Liver (tissue), 9 donors: ENCODE results near the gene COL11A2. TPM values are rescaled to one million over a fixed set of nuclear protein-coding genes. Genes with fewer than 3 reads are reported as not detected.

ENCODE experiments used
- DNase-seq: peaks from one replicate; pipeline ENCODE4 v3.0.0-alpha.2; 2017; ENCODE audit warnings: low spot score
- H3K27ac ChIP-seq, 2 donors: one replicate each; pipeline ENCODE4 v1.7.0; 2013; ENCODE audit warnings: inconsistent platforms in 2 of 2, low read length in 2 of 2, control low read depth in 1 of 2, low read depth in 1 of 2, mild to moderate bottlenecking in 1 of 2
- H3K27me3 ChIP-seq, 4 donors: one replicate each; pipeline versions ENCODE4 v1.6.1 to v1.7.0; 2013; ENCODE audit warnings: low read length in 3 of 4, inconsistent platforms in 1 of 4, mild to moderate bottlenecking in 1 of 4, moderate library complexity in 1 of 4; ENCODE audit not compliant: control insufficient read depth in 4 of 4, insufficient read depth in 4 of 4
- H3K36me3 ChIP-seq, 4 donors: one replicate each; pipeline versions ENCODE4 v1.6.1 to v1.7.0; 2013; ENCODE audit warnings: low read length in 3 of 4, mild to moderate bottlenecking in 3 of 4, low read depth in 1 of 4, moderate library complexity in 1 of 4; ENCODE audit not compliant: control insufficient read depth in 4 of 4, insufficient read depth in 3 of 4
- H3K4me1 ChIP-seq, 4 donors: one replicate each; pipeline versions ENCODE4 v1.6.1 to v1.7.0; 2013; ENCODE audit warnings: low read length in 3 of 4, mild to moderate bottlenecking in 3 of 4, moderate library complexity in 1 of 4; ENCODE audit not compliant: control insufficient read depth in 4 of 4, insufficient read depth in 4 of 4
- H3K4me3 ChIP-seq, 3 donors: one replicate each; pipeline versions ENCODE4 v1.6.1 to v1.7.0; 2013; ENCODE audit warnings: low read length in 3 of 3, control low read depth in 1 of 3, low read depth in 1 of 3, mild to moderate bottlenecking in 1 of 3
- H3K9ac ChIP-seq, 2 donors: one replicate each; pipeline ENCODE4 v1.7.0; 2013; ENCODE audit warnings: low read length in 2 of 2, mild to moderate bottlenecking in 2 of 2, moderate library complexity in 2 of 2, control low read depth in 1 of 2, low read depth in 1 of 2
- H3K9me3 ChIP-seq, 4 donors: one replicate each; pipeline versions ENCODE4 v1.6.1 to v1.7.0; 2013; ENCODE audit warnings: low read length in 3 of 4; ENCODE audit not compliant: control insufficient read depth in 4 of 4
- ATF3 ChIP-seq: IDR thresholded peaks from 2 replicates; pipeline ENCODE4 v1.6.1; 2016; ENCODE audit warnings: antibody characterized with exemption
- CTCF ChIP-seq: fragments of 150-350 bp; IDR thresholded peaks from 2 replicates; pipeline ENCODE4 v1.5.1; 2017; ENCODE audit warnings: improper control_type of control experiment, low read depth, low read length; ENCODE audit not compliant: missing input control
- GABPA ChIP-seq, 2 donors: IDR thresholded peaks in 1 of 2; conservative IDR thresholded peaks in 1 of 2; 2 replicates each; pipeline ENCODE4 v1.6.1; 2016; ENCODE audit warnings: antibody characterized with exemption in 2 of 2, mild to moderate bottlenecking in 1 of 2, moderate library complexity in 1 of 2
- NR2F2 ChIP-seq: IDR thresholded peaks from 2 replicates; pipeline ENCODE4 v1.6.1; 2016; ENCODE audit warnings: antibody characterized with exemption
- RAD21 ChIP-seq, 2 donors: IDR thresholded peaks; 2 replicates each; pipeline ENCODE4 v1.6.1; 2016; ENCODE audit warnings: antibody characterized with exemption in 2 of 2, mild to moderate bottlenecking in 2 of 2
- REST ChIP-seq: IDR thresholded peaks from 2 replicates; pipeline ENCODE4 v1.6.1; 2016; ENCODE audit warnings: antibody characterized with exemption, mild to moderate bottlenecking
- TAF1 ChIP-seq: conservative IDR thresholded peaks from 2 replicates; pipeline ENCODE4 v1.6.1; 2016; ENCODE audit warnings: antibody characterized with exemption, mild to moderate bottlenecking
- ZBTB33 ChIP-seq: IDR thresholded peaks from 2 replicates; pipeline ENCODE4 v1.6.1; 2016; ENCODE audit warnings: antibody characterized with exemption
- WGBS: extraction: QIAGEN DNeasy Blood & Tissue Kit; methylation state at CpG from one replicate; pipeline ENCODE4 v1.1.7; 2013; 5-methylcytosine and 5-hydroxymethylcytosine counted together
- polyA plus RNA-seq, 2 donors: library from polyadenylated mRNA; stranded (reverse) in 1 of 2; unstranded in 1 of 2; fragments of 200-250 nt in 1 of 2; fragments of >200 nt in 1 of 2; fragmentation: Nextera tagmentation in 1 of 2; extraction: Ambion mirVana in 1 of 2; gene quantifications; one replicate each; pipeline versions ENCODE4 v1.2.1 to v1.2.3, GENCODE V29; 2013 to 2015
- total RNA-seq, 2 donors: library from RNA; depleted of rRNA; stranded (reverse); fragments of >200 nt; gene quantifications; one replicate each; pipeline ENCODE4 v1.2.3, GENCODE V29; 2014
- donor health status: healthy.
- donor health status: healthy.
- donor health status: healthy.
- donor health status: healthy.
- donor health status: healthy.

The COL11A2 gene
- total and polyA plus RNA-seq, 4 donors = 0.15 to 0.59 (median 0.27) TPM

- no peak for DNase-seq
- no peak overlapping the region for H3K27ac ChIP-seq
- H3K9me3 ChIP-seq = no peaks in the 10 kb centered on the region
- no peaks in the 10 kb centered on the region for H3K4me1 ChIP-seq
- H3K9ac ChIP-seq = no peak overlapping the region
- no peak overlapping the region for H3K4me3 ChIP-seq
- WGBS = 0% methylated on average over 3 of the region's 3 CpGs
- H3K27me3 ChIP-seq = peaks cover 0 to 19% (median 4%) of the 10 kb centered on the region in 4 donors
- no peaks in the 10 kb centered on the region for H3K36me3 ChIP-seq
- TF ChIP-seq RAD21 (IDR thresholded peaks at IDR 0.05) = peak; percentile 79 to 87
- peak; percentile 81 for TF ChIP-seq CTCF
- TF ChIP-seq ATF3 = no peak
Measured at GRCh38 chr6:33118525-33119123, 73.6 kb downstream of the COL11A2 start.

- H3K9ac ChIP-seq = no peak overlapping the region
- no peaks in the 10 kb centered on the region for H3K36me3 ChIP-seq
- H3K27ac ChIP-seq = no peak overlapping the region
- H3K9me3 ChIP-seq = no peaks in the 10 kb centered on the region
- H3K4me1 ChIP-seq = no peaks in the 10 kb centered on the region
- no peak overlapping the region for H3K4me3 ChIP-seq
- TF ChIP-seq REST (no peak), NR2F2 (no peak), GABPA (IDR thresholded peaks at IDR 0.05 in 1 of 2, conservative IDR thresholded peaks at IDR 0.05 in 1 of 2) (no peak), ZBTB33 (no peak), CTCF (no peak), TAF1 (no peak)
- no peak for DNase-seq
- H3K27me3 ChIP-seq = peaks cover 0 to 19% (median 4%) of the 10 kb centered on the region in 4 donors
- 22% methylated on average over 9 of the region's 9 CpGs for WGBS
Measured at GRCh38 chr6:33117811-33118277, 74.4 kb downstream of the COL11A2 start.
